AG09309 (cell line): Measurements from ENCODE around the gene CBX4.

Experiments used
- DNase-seq: peaks from one replicate; pipeline ENCODE4 v3.0.0-alpha.2; 2010; ENCODE audit warnings: low read depth
- H3K4me3 ChIP-seq: 2 replicates; pipeline ENCODE4 v1.5.1; 2011; ENCODE audit warnings: mild to moderate bottlenecking, low read depth, low read length, moderate library complexity; ENCODE audit not compliant: control insufficient read depth
- CTCF ChIP-seq: IDR thresholded peaks from 2 replicates; pipeline ENCODE4 v1.5.1; 2011; ENCODE audit warnings: mild to moderate bottlenecking, low read depth, low read length, inconsistent platforms; ENCODE audit not compliant: insufficient read depth, control insufficient read depth; ENCODE audit errors: missing control alignments

The CBX4 gene

GRCh38 chr17:79808763-79809529, 30.3 kb downstream of the CBX4 start:
- H3K4me3 ChIP-seq = no peak overlapping the region
- no peak for DNase-seq
- no peak for TF ChIP-seq CTCF

DNA sequence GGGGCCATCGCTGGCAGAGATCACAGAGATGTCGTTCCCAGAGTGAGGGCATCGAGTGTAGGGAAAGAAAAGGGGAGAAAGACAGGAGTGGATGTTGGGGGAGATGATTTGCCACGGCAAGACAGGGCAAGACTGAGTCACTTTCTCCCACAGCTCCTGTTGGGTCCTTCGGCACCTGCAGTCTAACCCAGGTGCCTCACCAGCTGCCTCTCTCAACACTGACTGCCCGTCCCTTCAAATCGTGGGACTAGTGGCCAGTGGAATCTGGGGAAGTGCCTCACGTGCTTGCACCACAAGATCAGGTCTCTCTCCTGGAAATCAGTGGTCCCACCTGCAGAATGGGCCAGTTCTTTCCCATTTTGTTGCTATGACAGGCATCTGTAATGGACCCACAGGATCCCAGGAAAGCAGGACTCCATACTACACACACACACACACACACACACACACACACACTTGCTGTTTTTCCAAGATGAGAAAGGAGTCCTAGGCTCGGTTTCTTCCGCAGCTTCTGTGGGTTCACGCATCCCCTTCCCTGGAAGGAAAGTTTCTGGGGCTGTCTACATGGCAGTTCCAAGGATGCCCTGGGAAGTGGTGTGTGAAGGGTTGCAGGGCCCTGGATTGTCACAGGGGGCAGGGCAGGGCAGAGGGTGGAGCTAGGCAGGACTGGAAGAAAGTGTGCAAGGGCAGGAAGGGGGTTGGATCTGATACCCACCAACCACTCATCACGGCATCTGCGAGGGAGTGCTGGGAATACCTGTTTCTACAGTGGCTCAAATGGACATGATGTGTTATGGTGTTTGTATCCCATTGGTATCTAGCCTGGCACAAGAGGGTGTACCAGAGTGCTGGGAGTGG, 32.1 kb downstream of the CBX4 start:
- H3K4me3 ChIP-seq = no peak overlapping the region
- peak; percentile 1 for TF ChIP-seq CTCF
- DNase-seq = no peak

DNA sequence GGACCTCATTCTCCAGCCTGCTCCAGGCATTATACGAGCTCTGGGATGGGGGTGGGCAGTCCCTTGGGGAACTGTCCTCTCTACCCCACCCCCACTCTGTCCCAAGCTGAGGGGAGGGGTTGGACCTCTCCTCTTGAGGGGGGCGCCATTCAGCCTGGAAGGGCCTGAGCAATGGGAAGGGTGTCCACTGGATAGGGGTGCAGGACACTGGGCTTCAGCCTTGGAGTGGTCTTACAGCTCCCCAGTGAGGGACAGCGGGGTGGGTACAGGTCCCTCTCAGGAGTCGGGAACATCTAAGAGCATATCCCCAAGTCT, 32.8 kb downstream of the CBX4 start:
- H3K4me3 ChIP-seq = no peak overlapping the region
- no peak for TF ChIP-seq CTCF
- no peak for DNase-seq

DNA sequence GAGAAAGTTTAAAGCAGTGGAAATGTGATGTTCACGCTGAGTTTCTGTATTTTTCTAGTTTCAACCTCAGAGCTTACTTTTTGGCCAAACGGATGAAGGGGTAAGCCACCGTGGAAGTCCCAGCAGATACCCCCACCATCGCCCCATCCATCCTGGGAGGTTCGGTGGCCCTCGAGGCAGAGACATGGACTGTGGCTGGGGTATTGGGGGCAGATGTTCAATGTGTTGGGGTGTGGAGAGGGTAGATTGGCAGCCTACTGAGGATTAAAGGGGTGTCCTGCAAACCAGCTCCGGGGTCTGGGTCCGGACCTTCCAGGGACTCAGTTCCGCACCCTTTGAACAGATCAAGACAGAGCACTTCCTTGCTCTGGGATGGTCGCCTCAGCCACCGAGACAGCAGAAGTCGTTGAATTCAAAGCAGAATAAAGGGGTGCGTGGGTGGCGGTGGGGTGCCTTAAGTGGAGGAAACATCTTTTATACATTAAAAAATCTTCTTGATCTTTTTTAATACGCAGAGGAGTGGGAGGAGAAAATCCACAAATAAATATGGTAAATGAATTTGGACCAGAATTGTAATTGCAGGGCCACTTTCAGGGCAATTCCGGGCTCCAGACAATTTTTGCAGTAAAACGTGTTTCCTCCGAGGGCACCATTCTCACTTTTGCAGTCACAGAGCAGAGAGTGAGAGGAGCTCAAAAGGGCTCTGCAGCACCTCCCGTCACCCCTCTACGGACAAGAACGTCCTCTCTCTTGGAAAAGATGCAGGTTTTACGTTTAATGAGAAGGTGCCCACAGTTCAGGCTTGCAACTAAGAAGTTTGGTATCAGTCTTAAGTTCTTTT, 34.2 kb downstream of the CBX4 start:
- no peak for TF ChIP-seq CTCF
- H3K4me3 ChIP-seq = no peak overlapping the region
- no peak for DNase-seq

GRCh38 chr17:79803997-79804855, 35.0 kb downstream of the CBX4 start:
- TF ChIP-seq CTCF = no peak
- H3K4me3 ChIP-seq = no peak overlapping the region
- DNase-seq = no peak
